Kidney epithelial cell (primary cell): ENCODE measurements around the gene TRAF3IP3. TPM values are rescaled to one million over a fixed set of nuclear protein-coding genes. Genes with fewer than 3 reads are reported as not detected.
A peak's percentile ranks its signal among the peaks of the same experiment; 100 is the strongest.

Experiments
- DNase-seq: peaks from one replicate; pipeline ENCODE4 v3.0.0-alpha.2; 2010; ENCODE audit warnings: low read depth
- H3K27me3 ChIP-seq: 2 replicates; pipeline ENCODE4 v1.6.0; 2011; ENCODE audit warnings: low read length; ENCODE audit not compliant: control insufficient read depth, insufficient read depth
- H3K36me3 ChIP-seq: 2 replicates; pipeline ENCODE4 v1.5.1; 2011; ENCODE audit warnings: low read length; ENCODE audit not compliant: control insufficient read depth, insufficient read depth
- H3K4me3 ChIP-seq: 2 replicates; pipeline ENCODE4 v1.5.1; 2011; ENCODE audit warnings: low read depth, mild to moderate bottlenecking, control low read depth, low read length
- total RNA-seq: library from RNA; depleted of rRNA; stranded (reverse); fragments of >200 nt; gene quantifications from 2 replicates; pipeline ENCODE4 v1.2.3, GENCODE V29; 2015
- TF ChIP-seq, protein P1 (sequence below): IDR thresholded peaks from 2 replicates; pipeline ENCODE4 v1.5.1; 2011; ENCODE audit warnings: mild to moderate bottlenecking, moderate library complexity, low read length, control low read depth, inconsistent platforms; ENCODE audit not compliant: insufficient read depth, poor library complexity, severe bottlenecking

TRAF3IP3 gene
- total RNA-seq, 1 donor from 2014 or later = not detected

DNA sequence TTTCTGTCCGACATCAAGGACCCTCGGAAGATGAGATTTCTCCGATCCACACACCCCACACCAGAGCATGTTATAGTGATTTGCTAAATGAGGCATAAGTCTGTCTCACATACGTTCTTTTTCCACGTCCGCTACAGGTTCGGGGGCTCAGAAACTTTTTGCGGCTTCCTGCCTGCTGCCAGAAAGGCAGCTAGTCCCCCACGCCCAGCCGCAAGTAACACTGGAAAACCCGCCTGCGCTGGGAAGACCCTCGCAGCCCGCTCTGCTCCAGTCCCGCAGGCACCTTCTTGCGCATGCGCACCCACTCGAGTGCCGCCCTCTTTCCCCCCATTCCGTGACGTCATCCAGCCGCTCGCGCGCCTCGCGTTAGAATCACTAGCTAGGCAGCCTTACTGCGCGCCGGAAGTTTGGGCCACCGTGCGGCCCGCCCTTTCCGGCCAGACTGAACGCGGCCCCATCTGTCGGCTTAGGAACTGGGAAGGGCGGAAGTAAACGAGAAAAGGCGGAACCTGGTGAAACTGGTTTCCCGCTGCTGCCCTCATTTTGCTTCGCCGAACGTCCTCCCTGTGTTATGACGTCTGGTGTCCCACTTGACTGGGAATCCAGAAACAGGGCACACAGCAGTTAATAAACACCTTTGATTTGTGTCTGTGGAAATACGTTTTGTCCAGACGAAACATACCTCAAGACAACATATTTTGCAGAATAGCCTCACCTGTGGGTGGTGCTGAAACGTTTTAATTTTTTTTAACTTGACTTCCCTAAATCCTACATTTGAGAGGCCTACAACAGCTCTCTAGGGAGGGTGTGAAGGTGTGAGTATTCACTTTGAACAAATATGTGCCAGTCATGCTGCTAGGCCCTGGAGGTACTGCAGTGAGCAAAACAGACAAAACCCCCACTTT is 28.7 kb downstream of the TRAF3IP3 start, which contains the start of gene C1orf74:
TSS of gene C1orf74 (minus strand) at position 295 of the 905 bp plus-strand sequence. CDS start 925 bp downstream, outside the sequence.
- peak within 1 kb of the TSS; percentile 61 for H3K4me3 ChIP-seq
- DNase-seq = peak; percentile 84
- no peaks in the 10 kb centered on the region for H3K27me3 ChIP-seq
- H3K36me3 ChIP-seq = no peaks in the 10 kb centered on the region
- TF ChIP-seq, protein P1, sequence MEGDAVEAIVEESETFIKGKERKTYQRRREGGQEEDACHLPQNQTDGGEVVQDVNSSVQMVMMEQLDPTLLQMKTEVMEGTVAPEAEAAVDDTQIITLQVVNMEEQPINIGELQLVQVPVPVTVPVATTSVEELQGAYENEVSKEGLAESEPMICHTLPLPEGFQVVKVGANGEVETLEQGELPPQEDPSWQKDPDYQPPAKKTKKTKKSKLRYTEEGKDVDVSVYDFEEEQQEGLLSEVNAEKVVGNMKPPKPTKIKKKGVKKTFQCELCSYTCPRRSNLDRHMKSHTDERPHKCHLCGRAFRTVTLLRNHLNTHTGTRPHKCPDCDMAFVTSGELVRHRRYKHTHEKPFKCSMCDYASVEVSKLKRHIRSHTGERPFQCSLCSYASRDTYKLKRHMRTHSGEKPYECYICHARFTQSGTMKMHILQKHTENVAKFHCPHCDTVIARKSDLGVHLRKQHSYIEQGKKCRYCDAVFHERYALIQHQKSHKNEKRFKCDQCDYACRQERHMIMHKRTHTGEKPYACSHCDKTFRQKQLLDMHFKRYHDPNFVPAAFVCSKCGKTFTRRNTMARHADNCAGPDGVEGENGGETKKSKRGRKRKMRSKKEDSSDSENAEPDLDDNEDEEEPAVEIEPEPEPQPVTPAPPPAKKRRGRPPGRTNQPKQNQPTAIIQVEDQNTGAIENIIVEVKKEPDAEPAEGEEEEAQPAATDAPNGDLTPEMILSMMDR = no peak

DNA sequence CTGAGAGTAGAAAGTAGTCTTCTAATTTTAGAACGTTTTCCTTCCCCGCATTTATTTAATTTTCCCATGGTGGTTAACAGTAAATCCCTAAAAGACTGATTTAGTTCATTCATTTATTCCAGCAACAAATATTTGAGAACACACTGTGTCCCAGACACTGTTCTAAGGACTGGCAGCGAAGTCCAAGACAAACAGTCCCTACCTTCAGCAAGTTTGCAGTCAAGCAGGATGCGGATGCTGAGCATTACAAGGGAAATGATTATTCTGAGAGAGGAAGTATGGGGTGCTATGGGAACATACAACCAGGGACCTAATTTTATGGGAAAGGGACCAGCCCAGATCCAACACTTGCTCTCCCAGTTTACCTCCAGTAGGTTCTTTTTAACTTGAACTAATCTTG is 29.7 kb downstream of the TRAF3IP3 start:
- TF ChIP-seq, protein P1 = no peak
- no peaks in the 10 kb centered on the region for H3K36me3 ChIP-seq

DNA sequence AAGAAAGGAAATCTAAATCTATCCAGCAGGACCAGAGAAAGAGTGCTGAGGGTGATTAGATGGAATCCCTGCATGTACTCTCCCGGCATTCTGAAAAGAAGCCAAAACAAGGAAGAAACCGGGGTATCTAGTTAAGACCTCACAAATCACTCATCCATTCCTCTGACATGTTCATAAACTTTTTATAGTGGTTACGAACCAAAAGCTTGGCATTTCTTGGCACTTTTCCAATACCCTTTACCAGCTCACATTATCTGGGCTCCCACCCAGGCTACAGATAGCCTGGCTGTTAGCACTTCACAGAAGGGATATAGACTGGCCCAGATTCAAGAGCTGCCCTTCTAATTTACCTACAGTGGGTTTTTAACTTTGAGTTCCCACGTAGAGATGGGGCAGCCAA is 30.3 kb downstream of the TRAF3IP3 start:
- Histone ChIP-seq H3K27me3 (no peaks in the 10 kb centered on the region), H3K36me3 (no peaks in the 10 kb centered on the region), H3K4me3 (no peak overlapping the region)
- no peak for DNase-seq
- TF ChIP-seq, protein P1 = no peak

More for the DNA sequence above, 29.7 kb downstream of the TRAF3IP3 start:
- no peak for DNase-seq
- H3K4me3 ChIP-seq = no peak overlapping the region
- no peaks in the 10 kb centered on the region for H3K27me3 ChIP-seq

DNA sequence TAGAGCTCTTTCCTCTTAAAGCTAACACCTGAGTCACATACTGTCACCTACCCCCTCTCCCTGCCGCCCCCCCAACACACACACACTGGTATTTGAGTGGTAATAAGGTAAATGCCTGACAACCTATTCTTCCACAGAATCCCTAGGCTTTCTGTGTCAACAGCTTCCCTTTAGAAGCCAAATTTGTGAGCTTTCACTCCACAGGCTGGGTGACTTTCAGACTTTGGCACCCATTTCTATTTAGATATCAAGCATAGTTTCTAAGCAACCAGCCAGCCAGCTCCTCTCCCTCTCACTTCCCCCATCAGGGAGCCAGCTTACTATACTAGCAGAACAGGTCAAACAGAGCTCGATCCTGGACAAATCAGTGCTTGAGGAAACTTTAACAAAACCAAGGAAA is 31.7 kb downstream of the TRAF3IP3 start:
- no peaks in the 10 kb centered on the region for H3K36me3 ChIP-seq
- DNase-seq = no peak
- no peaks in the 10 kb centered on the region for H3K27me3 ChIP-seq
- no peak overlapping the region for H3K4me3 ChIP-seq
- TF ChIP-seq, protein P1 = no peak

DNA sequence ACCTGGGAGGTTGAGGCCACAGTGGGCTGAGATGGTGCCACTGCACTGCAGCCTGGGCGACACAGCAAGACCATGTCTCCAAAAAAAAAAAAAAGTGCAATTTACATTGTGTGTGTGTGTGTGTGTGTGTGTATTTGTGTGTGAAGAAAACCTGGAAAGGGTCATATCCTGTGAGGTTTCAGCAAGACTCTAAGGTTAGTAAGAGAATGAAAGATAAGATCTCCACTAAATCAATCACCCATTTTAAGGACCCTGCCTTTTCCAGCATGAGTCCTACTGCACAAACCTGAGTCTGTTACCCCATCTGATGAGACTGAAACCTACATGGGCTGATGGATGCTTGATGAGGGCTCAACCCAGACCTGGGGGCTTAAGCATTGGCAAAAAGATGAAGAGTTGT is 33.4 kb downstream of the TRAF3IP3 start:
- Histone ChIP-seq H3K36me3 (no peaks in the 10 kb centered on the region), H3K4me3 (no peak overlapping the region), H3K27me3 (no peaks in the 10 kb centered on the region)
- no peak for DNase-seq
- TF ChIP-seq, protein P1 = no peak
